Stimulated activated CD4-positive, alpha-beta T cell treated with anti-CD3 and anti-CD28 coated beads, Interleukin-1b, Interleukin-23, amount 100 ng/mL, for 4 hours (primary cell): Measurements from ENCODE around the gene PRM3.

Experiments
- DNase-seq, 2 donors: peaks; one replicate each; pipeline ENCODE4 v3.0.0-alpha.2; 2020; ENCODE audit warnings: low read depth in 2 of 2

PRM3 gene

GRCh38 chr16:11283820-11284248 lies 10.4 kb upstream of the PRM3 start:
- DNase-seq, result no peak

- DNase-seq, result no peak
Measured at GRCh38 chr16:11280616-11281522, 7.4 kb upstream of the PRM3 start, which contains the start of gene PRM1. Gene PRM1, minus strand, starts transcription at chr16:11281330. Its CDS starts 92 bp downstream, at chr16:11281238.

- DNase-seq, result no peak
Measured at GRCh38 chr16:11278681-11279628, 5.5 kb upstream of the PRM3 start.

GRCh38 chr16:11277607-11278337 lies 4.3 kb upstream of the PRM3 start:
- no peak for DNase-seq

GRCh38 chr16:11276896-11277593 lies 3.6 kb upstream of the PRM3 start:
- no peak for DNase-seq

GRCh38 chr16:11276143-11276895 lies 2.9 kb upstream of the PRM3 start, which contains the start of gene PRM2:
Gene PRM2, minus strand, starts transcription at chr16:11276480. Its CDS starts 110 bp downstream, at chr16:11276370.
- no peak for DNase-seq

- DNase-seq, result no peak
Measured at GRCh38 chr16:11274964-11275363, 1.5 kb upstream of the PRM3 start.

- no peak for DNase-seq
Measured at GRCh38 chr16:11273721-11274324, 394 bp upstream of the PRM3 start.

GRCh38 chr16:11272484-11272883 lies 945 bp downstream of the PRM3 start:
- no peak for DNase-seq

- no peak for DNase-seq
Measured at GRCh38 chr16:11271610-11272009, 1.8 kb downstream of the PRM3 start.

GRCh38 chr16:11270602-11271162 lies 2.7 kb downstream of the PRM3 start:
- DNase-seq, result no peak

GRCh38 chr16:11268921-11269375 lies 4.5 kb downstream of the PRM3 start, which contains the start of gene TNP2:
Gene TNP2, minus strand, starts transcription at chr16:11269325. Its CDS starts 63 bp downstream, at chr16:11269262.
- no peak for DNase-seq

GRCh38 chr16:11265124-11265523 lies 8.3 kb downstream of the PRM3 start:
- DNase-seq, result no peak

GRCh38 chr16:11264155-11264832 lies 9.1 kb downstream of the PRM3 start:
- no peak for DNase-seq

- DNase-seq, result no peak
Measured at GRCh38 chr16:11263737-11264136, 9.7 kb downstream of the PRM3 start.

- DNase-seq, result no peak
Measured at GRCh38 chr16:11262915-11263314, 10.5 kb downstream of the PRM3 start.

GRCh38 chr16:11260596-11260966 lies 12.8 kb downstream of the PRM3 start:
- no peak for DNase-seq
